ENCODE measurements around the gene CERS6. TPM values are rescaled to one million over a fixed set of nuclear protein-coding genes. Genes with fewer than 3 reads are reported as not detected.

Gene CERS6
- total RNA-seq, 1 donor from 2014 or later: 22.4 TPM

DNA sequence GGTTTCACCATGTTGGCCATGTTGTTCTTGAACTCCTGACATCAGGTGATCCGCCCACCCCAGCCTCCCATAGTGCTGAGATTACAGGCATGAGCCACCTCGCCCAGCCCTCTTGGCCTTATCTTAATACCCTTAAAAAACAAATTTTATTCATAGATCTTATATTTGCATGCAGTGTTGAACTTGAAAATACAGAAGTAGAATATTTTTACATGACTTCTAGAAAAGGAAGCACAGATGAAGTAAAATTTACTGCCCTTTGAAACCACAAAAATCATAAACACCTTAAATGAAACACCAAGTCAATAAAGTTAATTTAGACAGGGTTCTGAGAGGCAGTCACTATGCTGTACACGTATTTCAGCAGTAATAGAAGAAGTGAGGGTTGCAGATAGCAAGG lies 145.7 kb downstream of the CERS6 start:
- H3K36me3 Mint-ChIP-seq (ENCODE audit: low read depth): peaks cover 35% of the 10 kb centered on the region
- H3K27me3 Mint-ChIP-seq (ENCODE audit: low read depth): no peaks in the 10 kb centered on the region
- no peak overlapping the region for H3K4me3 Mint-ChIP-seq (ENCODE audit: low read depth)
- H3K27ac Mint-ChIP-seq: no peak overlapping the region
- peaks cover 4% of the 10 kb centered on the region for H3K4me1 Mint-ChIP-seq (ENCODE audit: low read depth)
- no peak for DNase-seq (ENCODE audit: low spot score)
- H3K9me3 Mint-ChIP-seq: peaks cover 36% of the 10 kb centered on the region
- intact Hi-C loops (cut with micrococcal nuclease): no loop called here

DNA sequence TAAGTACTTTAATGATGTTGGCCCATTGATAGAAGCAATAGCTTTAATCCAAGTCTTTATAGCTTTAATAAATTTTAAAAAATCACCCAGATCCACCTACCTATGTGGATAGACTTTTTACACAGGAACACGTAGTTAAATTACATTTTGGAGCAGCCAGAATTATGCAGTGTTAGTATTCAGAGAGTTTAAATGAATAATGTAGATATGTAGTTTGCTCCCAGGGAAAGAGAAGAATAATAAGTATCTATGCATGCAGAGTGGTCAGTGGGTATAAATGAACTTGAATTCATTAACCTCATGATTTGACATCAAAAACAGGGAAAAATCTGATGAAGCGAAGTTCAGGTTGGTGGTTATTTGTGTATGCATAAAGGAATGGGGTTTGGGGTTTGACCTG lies 146.3 kb downstream of the CERS6 start:
- Mint-ChIP-seq H3K27ac (no peak overlapping the region), H3K27me3 (ENCODE audit: low read depth) (no peaks in the 10 kb centered on the region), H3K9me3 (peaks cover 37% of the 10 kb centered on the region), H3K4me3 (ENCODE audit: low read depth) (no peak overlapping the region), H3K36me3 (ENCODE audit: low read depth) (peaks cover 36% of the 10 kb centered on the region), H3K4me1 (ENCODE audit: low read depth) (peaks cover 4% of the 10 kb centered on the region)
- no peak for DNase-seq (ENCODE audit: low spot score)
- intact Hi-C loops (cut with micrococcal nuclease): no loop called here

DNA sequence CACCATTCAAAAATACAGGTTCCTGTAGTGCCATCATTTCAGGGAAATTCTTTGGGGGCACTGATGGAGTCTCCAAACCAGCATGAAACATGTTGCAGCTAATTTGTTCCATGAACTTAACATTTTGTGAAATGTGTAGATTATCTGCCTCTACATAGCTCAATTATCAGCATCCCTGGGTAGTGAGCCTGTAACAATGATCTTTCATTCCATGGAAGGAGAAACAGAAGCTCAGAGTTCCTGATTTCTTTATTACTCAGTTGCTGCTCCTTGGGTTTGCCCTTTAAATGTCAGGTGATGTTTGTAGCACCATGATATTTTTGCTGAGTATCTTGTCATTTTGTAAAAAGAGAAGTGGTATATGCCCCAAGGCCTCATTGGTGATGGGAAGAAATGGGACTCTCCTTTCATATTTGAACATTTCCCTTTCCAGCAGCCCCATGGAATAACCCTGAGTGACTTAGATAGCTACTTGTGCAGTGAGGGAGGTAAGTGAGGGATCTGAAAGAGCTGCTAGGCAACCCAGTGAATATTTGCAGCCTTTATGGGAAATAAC lies 146.9 kb downstream of the CERS6 start:
- Mint-ChIP-seq H3K4me3 (ENCODE audit: low read depth) (no peak overlapping the region), H3K27me3 (ENCODE audit: low read depth) (no peaks in the 10 kb centered on the region), H3K4me1 (ENCODE audit: low read depth) (peaks cover 7% of the 10 kb centered on the region), H3K27ac (no peak overlapping the region), H3K36me3 (ENCODE audit: low read depth) (peaks cover 36% of the 10 kb centered on the region), H3K9me3 (peaks cover 37% of the 10 kb centered on the region)
- intact Hi-C loops (cut with micrococcal nuclease): no loop called here
- no peak for DNase-seq (ENCODE audit: low spot score)

DNA sequence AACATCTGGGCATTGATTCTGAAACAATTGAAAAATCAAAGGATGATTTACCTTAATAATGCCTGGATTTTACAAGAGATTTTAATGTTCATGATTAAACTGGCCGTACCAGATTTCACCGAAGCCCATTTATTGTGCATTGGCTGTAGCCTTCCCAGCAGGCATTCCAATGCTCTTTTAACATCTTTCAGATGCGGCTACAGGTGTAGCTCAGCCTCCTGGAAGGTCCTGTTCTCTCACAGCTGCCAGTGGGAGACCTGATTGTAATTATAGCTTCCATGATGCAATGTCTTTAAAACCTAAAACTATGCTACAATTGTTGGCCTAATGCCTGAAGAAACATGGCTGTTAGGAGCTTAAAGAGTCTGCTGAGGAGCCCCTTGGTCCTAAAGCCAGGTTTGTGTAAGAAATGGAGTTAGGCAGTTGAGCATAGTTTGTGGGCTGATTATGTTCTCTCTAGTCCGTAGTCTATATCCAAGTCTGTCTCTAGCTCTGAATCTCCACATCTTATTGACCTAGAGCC lies 147.4 kb downstream of the CERS6 start:
- peaks cover 10% of the 10 kb centered on the region for H3K4me1 Mint-ChIP-seq (ENCODE audit: low read depth)
- no peak for DNase-seq (ENCODE audit: low spot score)
- intact Hi-C loops (cut with micrococcal nuclease): no loop called here
- peaks cover 37% of the 10 kb centered on the region for H3K9me3 Mint-ChIP-seq
- peaks cover 36% of the 10 kb centered on the region for H3K36me3 Mint-ChIP-seq (ENCODE audit: low read depth)
- H3K4me3 Mint-ChIP-seq (ENCODE audit: low read depth): no peak overlapping the region
- H3K27ac Mint-ChIP-seq: no peak overlapping the region
- no peaks in the 10 kb centered on the region for H3K27me3 Mint-ChIP-seq (ENCODE audit: low read depth)

GRCh38 chr2:168604252-168604651 lies 148.2 kb downstream of the CERS6 start:
- H3K27me3 Mint-ChIP-seq (ENCODE audit: low read depth): no peaks in the 10 kb centered on the region
- H3K4me3 Mint-ChIP-seq (ENCODE audit: low read depth): no peak overlapping the region
- peaks cover 12% of the 10 kb centered on the region for H3K4me1 Mint-ChIP-seq (ENCODE audit: low read depth)
- H3K9me3 Mint-ChIP-seq: peaks cover 37% of the 10 kb centered on the region
- no peak overlapping the region for H3K27ac Mint-ChIP-seq
- intact Hi-C loops (cut with micrococcal nuclease): no loop called here
- no peak for DNase-seq (ENCODE audit: low spot score)
- H3K36me3 Mint-ChIP-seq (ENCODE audit: low read depth): peaks cover 36% of the 10 kb centered on the region

DNA sequence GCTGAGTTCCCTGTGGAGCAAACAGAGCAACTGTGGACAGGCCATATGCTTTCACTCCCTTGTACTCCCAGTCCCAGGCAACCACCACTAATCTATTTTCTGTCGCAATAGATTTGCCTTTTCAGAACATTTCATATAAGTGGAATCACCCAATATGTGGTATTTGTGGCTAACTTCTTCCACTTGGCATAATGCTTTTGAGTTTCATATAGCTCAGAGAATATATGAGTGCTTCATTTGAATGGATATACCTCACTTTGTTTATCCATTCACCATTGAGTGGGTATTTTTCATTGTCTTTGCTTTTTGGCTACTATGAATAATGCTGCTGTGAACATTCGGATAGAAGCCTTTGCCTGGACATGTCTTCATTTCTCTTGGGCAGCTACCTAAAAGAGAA lies 151.9 kb downstream of the CERS6 start:
- Mint-ChIP-seq H3K9me3 (peaks cover 33% of the 10 kb centered on the region), H3K4me1 (ENCODE audit: low read depth) (peaks cover 13% of the 10 kb centered on the region), H3K36me3 (ENCODE audit: low read depth) (peaks cover 48% of the 10 kb centered on the region), H3K27me3 (ENCODE audit: low read depth) (no peaks in the 10 kb centered on the region), H3K27ac (no peak overlapping the region), H3K4me3 (ENCODE audit: low read depth) (no peak overlapping the region)
- intact Hi-C loops (cut with micrococcal nuclease): no loop called here
- no peak for DNase-seq (ENCODE audit: low spot score)

GRCh38 chr2:168608796-168609195 lies 152.7 kb downstream of the CERS6 start:
- Mint-ChIP-seq H3K9me3 (peaks cover 31% of the 10 kb centered on the region), H3K4me3 (ENCODE audit: low read depth) (no peak overlapping the region)

GRCh38 chr2:168611091-168611490 lies 155.0 kb downstream of the CERS6 start:
- no peaks in the 10 kb centered on the region for H3K27me3 Mint-ChIP-seq (ENCODE audit: low read depth)
- H3K27ac Mint-ChIP-seq: no peak overlapping the region
- H3K4me1 Mint-ChIP-seq (ENCODE audit: low read depth): peaks cover 13% of the 10 kb centered on the region
- peaks cover 19% of the 10 kb centered on the region for H3K9me3 Mint-ChIP-seq
- no peak for DNase-seq (ENCODE audit: low spot score)
- intact Hi-C loops (cut with micrococcal nuclease): no loop called here
- no peak overlapping the region for H3K4me3 Mint-ChIP-seq (ENCODE audit: low read depth)
- peaks cover 46% of the 10 kb centered on the region for H3K36me3 Mint-ChIP-seq (ENCODE audit: low read depth)

More at GRCh38 chr2:168608796-168609195, 152.7 kb downstream of the CERS6 start:
- Mint-ChIP-seq H3K36me3 (ENCODE audit: low read depth) (peaks cover 47% of the 10 kb centered on the region), H3K4me1 (ENCODE audit: low read depth) (peaks cover 13% of the 10 kb centered on the region), H3K27me3 (ENCODE audit: low read depth) (no peaks in the 10 kb centered on the region), H3K27ac (no peak overlapping the region)
- no peak for DNase-seq (ENCODE audit: low spot score)
- intact Hi-C loops (cut with micrococcal nuclease): no loop called here

- intact Hi-C loops (cut with micrococcal nuclease): no loop called here
- Mint-ChIP-seq H3K27ac (no peak overlapping the region), H3K4me1 (ENCODE audit: low read depth) (peaks cover 13% of the 10 kb centered on the region), H3K4me3 (ENCODE audit: low read depth) (no peak overlapping the region), H3K36me3 (ENCODE audit: low read depth) (peaks cover 38% of the 10 kb centered on the region), H3K9me3 (peaks cover 11% of the 10 kb centered on the region), H3K27me3 (ENCODE audit: low read depth) (no peaks in the 10 kb centered on the region)
- DNase-seq (ENCODE audit: low spot score): no peak
Measured at GRCh38 chr2:168611896-168612650, 156.0 kb downstream of the CERS6 start.

- Mint-ChIP-seq H3K36me3 (ENCODE audit: low read depth) (peaks cover 38% of the 10 kb centered on the region), H3K4me1 (ENCODE audit: low read depth) (peaks cover 13% of the 10 kb centered on the region), H3K27me3 (ENCODE audit: low read depth) (no peaks in the 10 kb centered on the region), H3K27ac (no peak overlapping the region), H3K9me3 (peaks cover 11% of the 10 kb centered on the region), H3K4me3 (ENCODE audit: low read depth) (no peak overlapping the region)
- DNase-seq (ENCODE audit: low spot score): no peak
- intact Hi-C loops (cut with micrococcal nuclease): no loop called here
Measured at GRCh38 chr2:168612719-168613118, 156.6 kb downstream of the CERS6 start.

- DNase-seq (ENCODE audit: low spot score): no peak
- intact Hi-C loops (cut with micrococcal nuclease): no loop called here
- Mint-ChIP-seq H3K27ac (no peak overlapping the region), H3K4me1 (ENCODE audit: low read depth) (peaks cover 7% of the 10 kb centered on the region), H3K27me3 (ENCODE audit: low read depth) (no peaks in the 10 kb centered on the region), H3K36me3 (ENCODE audit: low read depth) (peaks cover 38% of the 10 kb centered on the region), H3K4me3 (ENCODE audit: low read depth) (no peak overlapping the region), H3K9me3 (peaks cover 11% of the 10 kb centered on the region)
Measured at GRCh38 chr2:168613551-168613950, 157.5 kb downstream of the CERS6 start.

GRCh38 chr2:168614172-168615018 lies 158.3 kb downstream of the CERS6 start:
- intact Hi-C loops (cut with micrococcal nuclease): no loop called here
- Mint-ChIP-seq H3K36me3 (ENCODE audit: low read depth) (peaks cover 38% of the 10 kb centered on the region), H3K4me3 (ENCODE audit: low read depth) (no peak overlapping the region), H3K4me1 (ENCODE audit: low read depth) (peaks cover 6% of the 10 kb centered on the region), H3K27ac (no peak overlapping the region), H3K9me3 (peaks cover 11% of the 10 kb centered on the region), H3K27me3 (ENCODE audit: low read depth) (no peaks in the 10 kb centered on the region)
- no peak for DNase-seq (ENCODE audit: low spot score)

- Mint-ChIP-seq H3K36me3 (ENCODE audit: low read depth) (peaks cover 4% of the 10 kb centered on the region), H3K4me1 (ENCODE audit: low read depth) (peaks cover 4% of the 10 kb centered on the region), H3K27ac (no peak overlapping the region), H3K4me3 (ENCODE audit: low read depth) (no peak overlapping the region), H3K27me3 (ENCODE audit: low read depth) (no peaks in the 10 kb centered on the region), H3K9me3 (peaks cover 3% of the 10 kb centered on the region)
- intact Hi-C loops (cut with micrococcal nuclease): no loop called here
- no peak for DNase-seq (ENCODE audit: low spot score)
Measured at GRCh38 chr2:168620554-168620953, 164.5 kb downstream of the CERS6 start.

Measured in activated T-helper 2 cell treated with anti-CD3 and anti-CD28 coated beads, Interferon-gamma antibody, Interleukin-2, Interleukin-4, amounts not matched to agents 10 μg/mL and 5 μg/mL and 100 μg/mL, durations not matched to agents 14 hours and 24 hours and 36 hours (primary cell).